ENCODE results near the gene BAG3. TPM values are rescaled to one million over a fixed set of nuclear protein-coding genes. Genes with fewer than 3 reads are reported as not detected.

The BAG3 gene
- total RNA-seq, 4 donors from 2014 or later, result 337 to 626 (median 393) TPM

GRCh38 chr10:119677126-119677525, 25.9 kb downstream of the BAG3 start:
- no peaks in the 10 kb centered on the region for H3K27me3 ChIP-seq
- peak overlapping the region; percentile 87 to 99 (median 97) for H3K27ac ChIP-seq
- intact Hi-C loops (cut with DNase I; ENCODE audit: low total_unique reads), result no loop called here
- no peaks in the 10 kb centered on the region for H3K9me3 ChIP-seq
- DNase-seq (no peak), ATAC-seq (no peak)
- no peak overlapping the region for H3K4me3 ChIP-seq
- peaks cover 0 to 57% of the 10 kb centered on the region in 2 donors for H3K36me3 ChIP-seq
- TF ChIP-seq POLR2A (IDR thresholded peaks at IDR 0.05) (no peak), CTCF (IDR thresholded peaks at IDR 0.05 in 4 of 5, conservative IDR thresholded peaks at IDR 0.05 in 1 of 5) (no peak)
- peaks cover 73 to 90% of the 10 kb centered on the region in 2 donors for H3K4me1 ChIP-seq
- in situ Hi-C loops (cut with MboI; ENCODE audit: low sequenced_read_pairs in 4 of 4), result loop anchor here in 1 of 4 donors (25.0 kb wide), 1 partner anchor 185 kb away; the partner anchor contains the start of gene MCMBP

- DNase-seq (peak in 1 of 2 donors; percentile 72), ATAC-seq (peak; percentile 31 to 40)
- Histone ChIP-seq H3K27ac (peak overlapping the region; percentile 87 to 99 (median 97)), H3K4me1 (peaks cover 69 to 89% of the 10 kb centered on the region in 2 donors), H3K27me3 (no peaks in the 10 kb centered on the region), H3K36me3 (peaks cover 0 to 47% of the 10 kb centered on the region in 2 donors), H3K9me3 (no peaks in the 10 kb centered on the region), H3K4me3 (no peak overlapping the region)
- intact Hi-C loops (cut with DNase I; ENCODE audit: low total_unique reads) (no loop called here), in situ Hi-C loops (cut with MboI; ENCODE audit: low sequenced_read_pairs in 4 of 4) (loop anchor here in 1 of 4 donors (25.0 kb wide), 1 partner anchor 184 kb away; the partner anchor contains the start of gene MCMBP)
- TF ChIP-seq CTCF (IDR thresholded peaks at IDR 0.05 in 4 of 5, conservative IDR thresholded peaks at IDR 0.05 in 1 of 5), result no peak
- TF ChIP-seq POLR2A (IDR thresholded peaks at IDR 0.05), result no peak
Observed at GRCh38 chr10:119677904-119678755, 26.9 kb downstream of the BAG3 start.

- H3K27me3 ChIP-seq, result no peaks in the 10 kb centered on the region
- no peak for DNase-seq
- no peaks in the 10 kb centered on the region for H3K9me3 ChIP-seq
- no peak overlapping the region for H3K4me3 ChIP-seq
- no peak for ATAC-seq
- in situ Hi-C loops (cut with MboI; ENCODE audit: low sequenced_read_pairs in 4 of 4), result loop anchor here in 1 of 4 donors (25.0 kb wide), 1 partner anchor 183 kb away; the partner anchor contains the start of gene MCMBP
- no peak for TF ChIP-seq POLR2A (IDR thresholded peaks at IDR 0.05)
- no peak for TF ChIP-seq CTCF (IDR thresholded peaks at IDR 0.05 in 4 of 5, conservative IDR thresholded peaks at IDR 0.05 in 1 of 5)
- H3K4me1 ChIP-seq, result peaks cover 68 to 80% of the 10 kb centered on the region in 2 donors
- H3K36me3 ChIP-seq, result peaks cover 0 to 34% of the 10 kb centered on the region in 2 donors
- peak overlapping the region; percentile 87 to 99 (median 97) for H3K27ac ChIP-seq
- intact Hi-C loops (cut with DNase I; ENCODE audit: low total_unique reads), result no loop called here
Observed at GRCh38 chr10:119679480-119679829, 28.3 kb downstream of the BAG3 start.

- peak overlapping the region; percentile 87 to 99 (median 97) for H3K27ac ChIP-seq
- H3K4me1 ChIP-seq, result peaks cover 68 to 74% of the 10 kb centered on the region in 2 donors
- in situ Hi-C loops (cut with MboI; ENCODE audit: low sequenced_read_pairs in 4 of 4) (loop anchor here in 2 of 4 donors (10.0 to 25.0 kb wide), 2 partner anchors 75 to 182 kb away; partner anchors contain the start of gene MCMBP (in 1 of the 2)), intact Hi-C loops (cut with DNase I; ENCODE audit: low total_unique reads) (loop anchor here (1.0 kb wide), 1 partner anchor 12 kb away; no protein-coding TSS in a partner anchor)
- H3K27me3 ChIP-seq, result no peaks in the 10 kb centered on the region
- ATAC-seq (peak; percentile 4 to 5), DNase-seq (peak in 1 of 2 donors; percentile 56)
- no peak overlapping the region for H3K4me3 ChIP-seq
- no peak for TF ChIP-seq POLR2A (IDR thresholded peaks at IDR 0.05)
- TF ChIP-seq CTCF (IDR thresholded peaks at IDR 0.05 in 4 of 5, conservative IDR thresholded peaks at IDR 0.05 in 1 of 5), result no peak
- no peaks in the 10 kb centered on the region for H3K9me3 ChIP-seq
- peaks cover 0 to 29% of the 10 kb centered on the region in 2 donors for H3K36me3 ChIP-seq
Observed at GRCh38 chr10:119680050-119680449, 28.9 kb downstream of the BAG3 start.
